ENCODE results near the gene PDLIM4.

The PDLIM4 gene

GRCh38 chr5:132254321-132254977 is 3.0 kb upstream of the PDLIM4 start:
- DNase-seq: no peak

GRCh38 chr5:132256086-132256782 is 1.3 kb upstream of the PDLIM4 start:
- no peak for DNase-seq

- DNase-seq: no peak
Observed at GRCh38 chr5:132256783-132257130, 739 bp upstream of the PDLIM4 start.

- DNase-seq: no peak
Observed at GRCh38 chr5:132258102-132259068, 889 bp downstream of the PDLIM4 start.

- no peak for DNase-seq
Observed at GRCh38 chr5:132259069-132259851, 1.8 kb downstream of the PDLIM4 start.

- DNase-seq: no peak
Observed at GRCh38 chr5:132260051-132260450, 2.6 kb downstream of the PDLIM4 start.

- DNase-seq: no peak
Observed at GRCh38 chr5:132260714-132261551, 3.4 kb downstream of the PDLIM4 start.

- DNase-seq: no peak
Observed at GRCh38 chr5:132261881-132262845, 4.7 kb downstream of the PDLIM4 start.

GRCh38 chr5:132262882-132263547 is 5.5 kb downstream of the PDLIM4 start:
- no peak for DNase-seq

- DNase-seq: no peak
Observed at GRCh38 chr5:132263548-132264261, 6.2 kb downstream of the PDLIM4 start.

GRCh38 chr5:132264546-132265335 is 7.2 kb downstream of the PDLIM4 start:
- DNase-seq: no peak

- no peak for DNase-seq
Observed at GRCh38 chr5:132265336-132266030, 8.0 kb downstream of the PDLIM4 start.

- no peak for DNase-seq
Observed at GRCh38 chr5:132266031-132266835, 8.7 kb downstream of the PDLIM4 start.

GRCh38 chr5:132266836-132267160 is 9.3 kb downstream of the PDLIM4 start:
- no peak for DNase-seq

GRCh38 chr5:132267166-132267739 is 9.8 kb downstream of the PDLIM4 start:
- DNase-seq: no peak

- no peak for DNase-seq
Observed at GRCh38 chr5:132267931-132268768, 10.7 kb downstream of the PDLIM4 start.

Data from activated CD4-positive, CD25-positive, alpha-beta regulatory T cell (primary cell).